GM12878 (cell line): ENCODE results near the gene NFS1. TPM values are rescaled to one million over a fixed set of nuclear protein-coding genes. Genes with fewer than 3 reads are reported as not detected.

Experiments
- ATAC-seq: fragments of 200-7000 bp; cut with Tn5 transposase; 3 replicates; pipeline ENCODE4 v1.9.1; 2020; ENCODE audit warnings: mild to moderate bottlenecking, moderate library complexity
- BruUV-seq: library from RNA; stranded (reverse); fragments of 400-500 nt; replicated peaks from 2 replicates; lab custom pipeline; 2021; lab: Mats Ljungman, UMichigan
- CTCF ChIA-PET: fragments of 300-600 bp; sonication (Branson Sonifier 250); formaldehyde crosslinking; extraction: SDS; loops from one replicate; lab custom pipeline; 2021; ENCODE audit warnings: inconsistent platforms; lab: Yijun Ruan, JAX
- POLR2A ChIA-PET: fragments of 350-600 bp; formaldehyde crosslinking; extraction: SDS; loops from one replicate; lab custom pipeline; 2021; ENCODE audit warnings: inconsistent platforms; lab: Charles Lee
- RAD21 ChIA-PET: fragments of 300-600 bp; sonication (Branson Sonifier 250); formaldehyde crosslinking; loops from one replicate; lab custom pipeline; 2023; ENCODE audit warnings: antibody characterized with exemption; ENCODE audit not compliant: unreplicated experiment; lab: Charles Lee
- SMC1A ChIA-PET: fragments of 300-600 bp; sonication (Branson Sonifier 250); formaldehyde crosslinking; loops from one replicate; lab custom pipeline; 2023; ENCODE audit not compliant: unreplicated experiment, uncharacterized antibody; lab: Charles Lee
- DNase-seq: peaks from one replicate; pipeline ENCODE4 v3.0.0-alpha.2; 2011; ENCODE audit warnings: low read depth, low spot score
- FAIRE-seq: peaks from 3 replicates; lab custom pipeline; 2011; peaks lifted over from hg19 to GRCh38; lab: Jason Lieb, UNC
- H2AFZ ChIP-seq: 2 replicates; pipeline ENCODE4 v1.6.0; 2011; ENCODE audit warnings: low read depth, low read length, control low read depth; ENCODE audit not compliant: control insufficient read depth
- H3K27ac ChIP-seq: 2 replicates; pipeline ENCODE4 v1.5.1; 2011; ENCODE audit warnings: control low read depth; ENCODE audit not compliant: control insufficient read depth, insufficient read depth
- H3K27me3 ChIP-seq, 2 experiments: replicated peaks in 1 of 2; 2 replicates each; pipeline versions ENCODE4 v1.6.0 to v1.6.1; 2011; ENCODE audit warnings: low read length in 1 of 2; ENCODE audit not compliant: control insufficient read depth in 2 of 2, insufficient read depth in 2 of 2
- H3K36me3 ChIP-seq, 2 experiments: 2 replicates each; pipeline ENCODE4 v1.5.1; 2011; ENCODE audit warnings: low read length in 1 of 2; ENCODE audit not compliant: control insufficient read depth in 2 of 2, insufficient read depth in 2 of 2
- H3K4me1 ChIP-seq: 2 replicates; pipeline ENCODE4 v1.6.1; 2011; ENCODE audit warnings: mild to moderate bottlenecking, low read length, moderate library complexity, mixed read lengths; ENCODE audit not compliant: control insufficient read depth, insufficient read depth
- H3K4me2 ChIP-seq: 2 replicates; pipeline ENCODE4 v1.6.0; 2011; ENCODE audit warnings: control low read depth; ENCODE audit not compliant: control insufficient read depth, insufficient read depth
- H3K4me3 ChIP-seq: fragments of 200-600 bp; sonication (generic); 2 replicates; pipeline ENCODE4 v1.5.1; 2016
- H3K79me2 ChIP-seq: 2 replicates; pipeline ENCODE4 v1.6.0; 2011; ENCODE audit warnings: low read length; ENCODE audit not compliant: control insufficient read depth, insufficient read depth
- H3K9ac ChIP-seq: 2 replicates; pipeline ENCODE4 v1.8.0; 2011; ENCODE audit warnings: low read length, control low read depth, mixed read lengths; ENCODE audit not compliant: control insufficient read depth, insufficient read depth
- H3K9me3 ChIP-seq: replicated peaks from 3 replicates; pipeline ENCODE4 v1.5.1; 2011; ENCODE audit warnings: mild to moderate bottlenecking, low read length; ENCODE audit not compliant: control insufficient read depth, insufficient read depth
- H4K20me1 ChIP-seq: 2 replicates; pipeline ENCODE4 v1.6.0; 2011; ENCODE audit not compliant: control insufficient read depth, insufficient read depth
- ATF2 ChIP-seq: IDR thresholded peaks from 2 replicates; pipeline ENCODE4 v1.6.1; 2012; ENCODE audit warnings: low read length, inconsistent platforms
- BCL11A ChIP-seq: IDR thresholded peaks from 2 replicates; pipeline ENCODE4 v1.6.1; 2011; ENCODE audit warnings: low read depth, low read length
- BHLHE40 ChIP-seq, 2 experiments: fragments of 450-650 bp in 1 of 2; IDR thresholded peaks; 2 replicates each; pipeline ENCODE4 v1.6.1; 2011 to 2017; ENCODE audit warnings: low read depth in 2 of 2, borderline replicate concordance in 1 of 2, improper control_type of control experiment in 1 of 2, low read length in 1 of 2, mild to moderate bottlenecking in 1 of 2
- CBX3 ChIP-seq: fragments of 200-600 bp; sonication (generic); IDR thresholded peaks from 2 replicates; pipeline ENCODE4 v1.6.1; 2016; ENCODE audit warnings: low read depth, borderline replicate concordance
- CHD1 ChIP-seq: IDR thresholded peaks from 2 replicates; pipeline ENCODE4 v1.6.1; 2012; ENCODE audit warnings: low read depth, low read length, improper control_type of control experiment
- EGR1 ChIP-seq, 2 experiments: IDR thresholded peaks; 1 replicate in 1 of 2; 2 replicates in 1 of 2; pipeline ENCODE4 v1.6.1; 2011 to 2012; ENCODE audit warnings: low read depth in 2 of 2, low read length in 2 of 2, borderline replicate concordance in 1 of 2, mild to moderate bottlenecking in 1 of 2, moderate library complexity in 1 of 2
- ETV6 ChIP-seq, 2 experiments: fragments of 450-650 bp in 1 of 2; IDR thresholded peaks in 1 of 2; conservative IDR thresholded peaks in 1 of 2; 2 replicates each; pipeline ENCODE4 v1.6.1; 2014; ENCODE audit warnings: antibody characterized with exemption in 1 of 2, borderline replicate concordance in 1 of 2, low read depth in 1 of 2, mild to moderate bottlenecking in 1 of 2, moderate library complexity in 1 of 2
- EZH2 ChIP-seq: IDR thresholded peaks from 2 replicates; pipeline ENCODE4 v1.6.1; 2012; ENCODE audit warnings: low read depth, mild to moderate bottlenecking, control low read depth, inconsistent platforms, low read length, borderline replicate concordance; ENCODE audit not compliant: control insufficient read depth
- FOXM1 ChIP-seq: IDR thresholded peaks from 2 replicates; pipeline ENCODE4 v1.6.1; 2012; ENCODE audit warnings: low read depth, mild to moderate bottlenecking, inconsistent platforms, low read length, moderate library complexity
- HDAC2 ChIP-seq: fragments of 200-600 bp; sonication (generic); IDR thresholded peaks from 2 replicates; pipeline ENCODE4 v1.6.1; 2017
- MYB ChIP-seq: fragments of 150-350 bp; IDR thresholded peaks from 2 replicates; pipeline ENCODE4 v1.6.1; 2014; ENCODE audit warnings: mild to moderate bottlenecking, low read depth, low read length, borderline replicate concordance
- RAD51 ChIP-seq: fragments of 450-650 bp; IDR thresholded peaks from 2 replicates; pipeline ENCODE4 v1.6.1; 2016; ENCODE audit warnings: moderate library complexity, mild to moderate bottlenecking, inconsistent platforms
- RB1 ChIP-seq: fragments of 450-650 bp; formaldehyde crosslinking; IDR thresholded peaks from 2 replicates; pipeline ENCODE4 v1.6.1; 2017; ENCODE audit warnings: mild to moderate bottlenecking, borderline replicate concordance
- SMARCA5 ChIP-seq: fragments of 450-650 bp; IDR thresholded peaks from 2 replicates; pipeline ENCODE4 v1.6.1; 2017; ENCODE audit warnings: mild to moderate bottlenecking
- SREBF2 ChIP-seq: IDR thresholded peaks from 2 replicates; pipeline ENCODE4 v1.6.1; 2012; ENCODE audit warnings: mild to moderate bottlenecking, low read length
- TCF7 ChIP-seq: IDR thresholded peaks from 2 replicates; pipeline ENCODE4 v1.6.1; 2014; ENCODE audit warnings: antibody characterized with exemption, borderline replicate concordance
- YY1 ChIP-seq: IDR thresholded peaks from 2 replicates; pipeline ENCODE4 v1.6.1; 2011; ENCODE audit warnings: low read depth, mild to moderate bottlenecking, low read length
- ZSCAN29 ChIP-seq: fragments of 450-650 bp; IDR thresholded peaks from 2 replicates; pipeline ENCODE4 v1.6.1; 2017; ENCODE audit warnings: mild to moderate bottlenecking, moderate library complexity
- WGBS: methylation state at CpG from one replicate; pipeline ENCODE4 v1.1.6; 2016; ENCODE audit warnings: low lambda C conversion rate; ENCODE audit not compliant: insufficient replicate concordance, insufficient coverage; ENCODE audit errors: missing lambda C conversion rate; 5-methylcytosine and 5-hydroxymethylcytosine counted together
- in situ Hi-C: fragments of 300-500 bp; cut with MboI; formaldehyde crosslinking; loops from 9 replicates; pipeline ENCODE4 v1.14.3; 2018; ENCODE audit warnings: mixed read lengths
- intact Hi-C: fragments of 100-400 bp; cut with micrococcal nuclease; formaldehyde crosslinking; loops from one replicate; pipeline ENCODE4 v1.14.2; 2022; ENCODE audit not compliant: unreplicated experiment
- polyA plus RNA-seq, 11 experiments: library from polyadenylated mRNA; depleted of rRNA in 4 of 11; unstranded in 6 of 11; stranded (reverse) in 5 of 11; fragments of >200 nt; fragmentation: Nextera tagmentation in 4 of 11; fragmentation: Illumina TruSeq in 1 of 11; extraction: Ambion mirVana in 4 of 11; extraction: Trizol in 1 of 11; gene quantifications; 1 replicate in 1 of 11; 2 replicates in 10 of 11; pipeline versions ENCODE4 v1.2.1 to v1.2.3, GENCODE V29; 2011 to 2016; ENCODE audit warnings: inconsistent platforms in 2 of 11, missing spikeins in 2 of 11, low read depth in 1 of 11
- total RNA-seq, 4 experiments: library from RNA; depleted of rRNA in 3 of 4; stranded (reverse); fragments of >200 nt in 3 of 4; fragmentation: Illumina TruSeq in 1 of 4; extraction: Trizol in 1 of 4; gene quantifications; 2 replicates each; pipeline versions ENCODE4 v1.2.1 to v1.2.3, GENCODE V29; 2013 to 2021
- TF ChIP-seq, protein P1 (sequence below): fragments of 450-650 bp; formaldehyde crosslinking; IDR thresholded peaks from 2 replicates; pipeline ENCODE4 v1.4.0; 2022; ENCODE audit warnings: mild to moderate bottlenecking, moderate library complexity
- TF ChIP-seq, protein P2 (sequence below): IDR thresholded peaks from 2 replicates; pipeline ENCODE4 v1.6.1; 2012; ENCODE audit warnings: low read depth, low read length, improper control_type of control experiment

Gene NFS1
- total and polyA plus RNA-seq, 10 of the 15 experiments (the other 5 are each of a cell fraction or from before 2014, with no cell fraction given) = 9.2 to 74.1 (median 38.6) TPM

DNA sequence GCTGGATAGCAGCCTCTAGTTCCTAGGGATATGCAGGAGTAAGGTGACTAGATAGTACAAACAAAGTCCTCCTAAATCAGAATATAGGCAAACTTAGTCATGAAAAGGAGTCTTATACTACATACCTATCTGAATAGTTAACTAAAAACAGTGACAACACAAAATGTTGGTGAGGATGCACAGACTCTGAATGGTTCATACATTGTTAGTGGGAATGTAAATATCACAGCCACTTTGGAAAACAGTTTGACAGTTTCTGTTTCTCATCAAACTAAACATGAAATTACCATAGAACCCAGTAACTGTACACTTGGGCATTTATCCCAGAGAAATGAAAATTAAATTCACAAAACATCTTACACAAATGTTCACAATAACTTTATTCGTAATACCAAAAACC lies 17.2 kb downstream of the NFS1 start:
- no peaks in the 10 kb centered on the region for H3K9me3 ChIP-seq
- H3K4me1 ChIP-seq = no peaks in the 10 kb centered on the region
- H4K20me1 ChIP-seq = no peaks in the 10 kb centered on the region
- in situ Hi-C loops (no loop called here), intact Hi-C loops (no loop called here)
- no peak overlapping the region for H3K9ac ChIP-seq
- ChIA-PET RAD21 (no interaction called here), POLR2A (no interaction called here), SMC1A (no interaction called here), CTCF (no interaction called here)
- no peaks in the 10 kb centered on the region for H3K27me3 ChIP-seq
- no peak for ATAC-seq
- BruUV-seq = no TSS peak
- H3K4me2 ChIP-seq = no peak overlapping the region
- no peak overlapping the region for H3K4me3 ChIP-seq
- no peak for FAIRE-seq
- 91% methylated on average over 1 of the region's 1 CpG for WGBS
- H3K27ac ChIP-seq = no peak overlapping the region
- TF ChIP-seq ATF2 (no peak), MYB (no peak), CHD1 (no peak), CBX3 (no peak), EGR1 (IDR thresholded peaks at IDR 0.05; ENCODE audit: borderline replicate concordance in 1 of 2, low read depth in 2 of 2, low read length in 2 of 2) (no peak), ZSCAN29 (no peak), BCL11A (no peak), RB1 (no peak), SREBF2 (no peak), ETV6 (conservative IDR thresholded peaks at IDR 0.05 in 1 of 2, IDR thresholded peaks at IDR 0.05 in 1 of 2; ENCODE audit: borderline replicate concordance in 1 of 2, low read depth in 1 of 2) (no peak), FOXM1 (no peak), YY1 (no peak), RAD51 (no peak), TCF7 (no peak), EZH2 (no peak), HDAC2 (no peak), BHLHE40 (IDR thresholded peaks at IDR 0.05; ENCODE audit: borderline replicate concordance in 1 of 2, low read depth in 2 of 2, low read length in 1 of 2) (no peak), SMARCA5 (no peak)
- TF ChIP-seq, protein P1, sequence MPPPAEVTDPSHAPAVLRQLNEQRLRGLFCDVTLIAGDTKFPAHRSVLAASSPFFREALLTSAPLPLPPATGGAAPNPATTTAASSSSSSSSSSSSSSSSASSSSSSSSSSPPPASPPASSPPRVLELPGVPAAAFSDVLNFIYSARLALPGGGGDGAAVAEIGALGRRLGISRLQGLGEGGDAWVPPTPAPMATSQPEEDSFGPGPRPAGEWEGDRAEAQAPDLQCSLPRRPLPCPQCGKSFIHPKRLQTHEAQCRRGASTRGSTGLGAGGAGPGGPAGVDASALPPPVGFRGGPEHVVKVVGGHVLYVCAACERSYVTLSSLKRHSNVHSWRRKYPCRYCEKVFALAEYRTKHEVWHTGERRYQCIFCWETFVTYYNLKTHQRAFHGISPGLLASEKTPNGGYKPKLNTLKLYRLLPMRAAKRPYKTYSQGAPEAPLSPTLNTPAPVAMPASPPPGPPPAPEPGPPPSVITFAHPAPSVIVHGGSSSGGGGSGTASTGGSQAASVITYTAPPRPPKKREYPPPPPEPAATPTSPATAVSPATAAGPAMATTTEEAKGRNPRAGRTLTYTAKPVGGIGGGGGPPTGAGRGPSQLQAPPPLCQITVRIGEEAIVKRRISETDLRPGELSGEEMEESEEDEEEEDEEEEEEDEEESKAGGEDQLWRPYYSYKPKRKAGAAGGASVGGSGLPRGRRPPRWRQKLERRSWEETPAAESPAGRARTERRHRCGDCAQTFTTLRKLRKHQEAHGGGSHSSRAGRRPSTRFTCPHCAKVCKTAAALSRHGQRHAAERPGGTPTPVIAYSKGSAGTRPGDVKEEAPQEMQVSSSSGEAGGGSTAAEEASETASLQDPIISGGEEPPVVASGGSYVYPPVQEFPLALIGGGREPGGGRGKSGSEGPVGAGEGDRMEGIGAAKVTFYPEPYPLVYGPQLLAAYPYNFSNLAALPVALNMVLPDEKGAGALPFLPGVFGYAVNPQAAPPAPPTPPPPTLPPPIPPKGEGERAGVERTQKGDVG (CRISPR knock-in tag) = no peak
- TF ChIP-seq, protein P2, sequence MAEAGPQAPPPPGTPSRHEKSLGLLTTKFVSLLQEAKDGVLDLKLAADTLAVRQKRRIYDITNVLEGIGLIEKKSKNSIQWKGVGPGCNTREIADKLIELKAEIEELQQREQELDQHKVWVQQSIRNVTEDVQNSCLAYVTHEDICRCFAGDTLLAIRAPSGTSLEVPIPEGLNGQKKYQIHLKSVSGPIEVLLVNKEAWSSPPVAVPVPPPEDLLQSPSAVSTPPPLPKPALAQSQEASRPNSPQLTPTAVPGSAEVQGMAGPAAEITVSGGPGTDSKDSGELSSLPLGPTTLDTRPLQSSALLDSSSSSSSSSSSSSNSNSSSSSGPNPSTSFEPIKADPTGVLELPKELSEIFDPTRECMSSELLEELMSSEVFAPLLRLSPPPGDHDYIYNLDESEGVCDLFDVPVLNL = no peak
- H2AFZ ChIP-seq = no peak overlapping the region
- H3K36me3 ChIP-seq = peaks cover 0 to 2% of the 10 kb centered on the region in 2 experiments; a peak in 3 of 4 replicates
- no peaks in the 10 kb centered on the region for H3K79me2 ChIP-seq
- DNase-seq = no peak
